Activated CD4-positive, alpha-beta T cell treated with anti-CD3 and anti-CD28 coated beads for 36 hours (primary cell): ENCODE measurements around the gene TACC2. TPM values are rescaled to one million over a fixed set of nuclear protein-coding genes. Genes with fewer than 3 reads are reported as not detected.

Source experiments
- ATAC-seq: fragments of 200-7000 bp; cut with Tn5 transposase; one replicate; pipeline ENCODE4 v1.10.0; 2021; ENCODE audit warnings: mild to moderate bottlenecking, moderate library complexity
- CTCF ChIA-PET: fragments of 350-600 bp; sonication (Branson Sonifier 250); formaldehyde crosslinking; loops from one replicate; lab custom pipeline; 2021; ENCODE audit warnings: antibody characterized with exemption; lab: Charles Lee
- POLR2A ChIA-PET: fragments of 350-600 bp; sonication (Branson Sonifier 250); formaldehyde crosslinking; loops from one replicate; lab custom pipeline; 2021; ENCODE audit warnings: antibody characterized with exemption, inconsistent platforms; lab: Charles Lee
- DNase-seq: peaks from one replicate; pipeline ENCODE4 v3.0.0-alpha.2; 2020
- H3K27ac Mint-ChIP-seq: one replicate; pipeline ENCODE4 v1.8.0; 2021; ENCODE audit warnings: mixed read lengths
- H3K27me3 Mint-ChIP-seq: one replicate; pipeline ENCODE4 v1.8.0; 2021; ENCODE audit warnings: mixed read lengths
- H3K36me3 Mint-ChIP-seq: one replicate; pipeline ENCODE4 v1.8.0; 2021; ENCODE audit warnings: low read depth, mixed read lengths
- H3K4me1 Mint-ChIP-seq: one replicate; pipeline ENCODE4 v1.8.0; 2021; ENCODE audit warnings: mixed read lengths
- H3K4me3 Mint-ChIP-seq: one replicate; pipeline ENCODE4 v1.8.0; 2021; ENCODE audit warnings: mild to moderate bottlenecking, moderate library complexity, mixed read lengths
- H3K9me3 Mint-ChIP-seq: one replicate; pipeline ENCODE4 v1.8.0; 2021; ENCODE audit warnings: low read depth, mixed read lengths
- intact Hi-C, 2 experiments: fragments of 100-400 bp; cut with DNase I in 1 of 2; cut with micrococcal nuclease in 1 of 2; formaldehyde crosslinking; loops; one replicate each; pipeline versions ENCODE4 v1.14.2 to v1.15.1; 2022 to 2024; cut with DNase I, micrococcal nuclease
- total RNA-seq, 2 experiments: library from RNA; stranded (reverse); gene quantifications; one replicate each; pipeline ENCODE4 v1.2.3, GENCODE V29; 2021

TACC2 gene
- total RNA-seq, 2 experiments from 2014 or later = not detected

GRCh38 chr10:122246830-122247520 is 258.0 kb downstream of the TACC2 start:
- POLR2A ChIA-PET = no interaction called here

GRCh38 chr10:122248356-122249302 is 259.7 kb downstream of the TACC2 start:
- intact Hi-C loops = no loop called here
- no peaks in the 10 kb centered on the region for H3K4me1 Mint-ChIP-seq
- ChIA-PET POLR2A (no interaction called here), CTCF (no interaction called here)
- H3K9me3 Mint-ChIP-seq = no peaks in the 10 kb centered on the region
- no peak for ATAC-seq
- DNase-seq = no peak
- no peak overlapping the region for H3K27ac Mint-ChIP-seq
- no peaks in the 10 kb centered on the region for H3K36me3 Mint-ChIP-seq
- H3K4me3 Mint-ChIP-seq = no peak overlapping the region
- H3K27me3 Mint-ChIP-seq = no peaks in the 10 kb centered on the region

More at GRCh38 chr10:122246830-122247520, 258.0 kb downstream of the TACC2 start:
- Mint-ChIP-seq H3K27me3 (no peaks in the 10 kb centered on the region), H3K36me3 (no peaks in the 10 kb centered on the region), H3K9me3 (no peaks in the 10 kb centered on the region), H3K4me3 (no peak overlapping the region), H3K4me1 (no peaks in the 10 kb centered on the region), H3K27ac (no peak overlapping the region)
- ATAC-seq = no peak
- intact Hi-C loops = no loop called here
- CTCF ChIA-PET = no interaction called here
- DNase-seq = no peak

GRCh38 chr10:122249303-122249850 is 260.4 kb downstream of the TACC2 start:
- Mint-ChIP-seq H3K36me3 (no peaks in the 10 kb centered on the region), H3K9me3 (no peaks in the 10 kb centered on the region), H3K27ac (no peak overlapping the region), H3K27me3 (no peaks in the 10 kb centered on the region), H3K4me3 (no peak overlapping the region), H3K4me1 (no peaks in the 10 kb centered on the region)
- CTCF ChIA-PET = no interaction called here
- POLR2A ChIA-PET = no interaction called here
- no peak for DNase-seq
- no peak for ATAC-seq
- intact Hi-C loops = no loop called here

GRCh38 chr10:122249991-122250750 is 261.2 kb downstream of the TACC2 start:
- Mint-ChIP-seq H3K4me3 (no peak overlapping the region), H3K4me1 (no peaks in the 10 kb centered on the region), H3K36me3 (no peaks in the 10 kb centered on the region), H3K9me3 (no peaks in the 10 kb centered on the region), H3K27me3 (no peaks in the 10 kb centered on the region), H3K27ac (no peak overlapping the region)
- intact Hi-C loops = no loop called here
- POLR2A ChIA-PET = no interaction called here
- CTCF ChIA-PET = no interaction called here
- DNase-seq (no peak), ATAC-seq (no peak)

- H3K27me3 Mint-ChIP-seq = no peaks in the 10 kb centered on the region
- no peak overlapping the region for H3K4me3 Mint-ChIP-seq
- H3K36me3 Mint-ChIP-seq = no peaks in the 10 kb centered on the region
- ATAC-seq = no peak
- DNase-seq = no peak
- CTCF ChIA-PET = no interaction called here
- H3K9me3 Mint-ChIP-seq = no peaks in the 10 kb centered on the region
- H3K4me1 Mint-ChIP-seq = no peaks in the 10 kb centered on the region
- POLR2A ChIA-PET = interaction anchor here (0.6 kb wide), 1 partner anchor 110 kb away, joined by 3 read pairs; no protein-coding TSS in a partner anchor
- no peak overlapping the region for H3K27ac Mint-ChIP-seq
- intact Hi-C loops = no loop called here
These were observed 262.7 kb downstream of the TACC2 start for GRCh38 chr10:122251459-122252255.

- ChIA-PET CTCF (interaction anchor here (1.3 kb wide), 1 partner anchor 19 kb away, joined by 3 read pairs; no protein-coding TSS in a partner anchor), POLR2A (no interaction called here)
- no peak overlapping the region for H3K4me3 Mint-ChIP-seq
- ATAC-seq (no peak), DNase-seq (no peak)
- no peaks in the 10 kb centered on the region for H3K36me3 Mint-ChIP-seq
- intact Hi-C loops = no loop called here
- no peaks in the 10 kb centered on the region for H3K9me3 Mint-ChIP-seq
- H3K4me1 Mint-ChIP-seq = no peaks in the 10 kb centered on the region
- H3K27me3 Mint-ChIP-seq = no peaks in the 10 kb centered on the region
- H3K27ac Mint-ChIP-seq = no peak overlapping the region
These were observed 263.8 kb downstream of the TACC2 start for GRCh38 chr10:122252805-122253204.

GRCh38 chr10:122253605-122254004 is 264.6 kb downstream of the TACC2 start:
- Mint-ChIP-seq H3K4me3 (no peak overlapping the region), H3K9me3 (no peaks in the 10 kb centered on the region), H3K4me1 (no peaks in the 10 kb centered on the region), H3K27me3 (no peaks in the 10 kb centered on the region), H3K36me3 (no peaks in the 10 kb centered on the region), H3K27ac (no peak overlapping the region)
- intact Hi-C loops = no loop called here
- DNase-seq (no peak), ATAC-seq (no peak)
- ChIA-PET POLR2A (no interaction called here), CTCF (interaction anchor here (0.5 to 1.3 kb wide), 3 partner anchors 15 to 284 kb away, joined by 3 to 4 read pairs (median 3); no protein-coding TSS in a partner anchor)

GRCh38 chr10:122254831-122255230 is 265.9 kb downstream of the TACC2 start:
- no peaks in the 10 kb centered on the region for H3K4me1 Mint-ChIP-seq
- ChIA-PET POLR2A (no interaction called here), CTCF (interaction anchor here (0.6 to 1.1 kb wide), 2 partner anchors 14 to 311 kb away, joined by 3 to 4 read pairs; no protein-coding TSS in a partner anchor)
- DNase-seq (no peak), ATAC-seq (no peak)
- no peaks in the 10 kb centered on the region for H3K36me3 Mint-ChIP-seq
- no peaks in the 10 kb centered on the region for H3K9me3 Mint-ChIP-seq
- H3K27me3 Mint-ChIP-seq = peaks cover 4% of the 10 kb centered on the region
- no peak overlapping the region for H3K4me3 Mint-ChIP-seq
- no peak overlapping the region for H3K27ac Mint-ChIP-seq
- intact Hi-C loops = no loop called here

- ATAC-seq (no peak), DNase-seq (no peak)
- Mint-ChIP-seq H3K27ac (no peak overlapping the region), H3K4me3 (no peak overlapping the region), H3K36me3 (no peaks in the 10 kb centered on the region), H3K27me3 (peaks cover 5% of the 10 kb centered on the region), H3K9me3 (no peaks in the 10 kb centered on the region), H3K4me1 (no peaks in the 10 kb centered on the region)
- ChIA-PET POLR2A (no interaction called here), CTCF (interaction anchor here (0.6 kb wide), 1 partner anchor 310 kb away, joined by 3 read pairs; no protein-coding TSS in a partner anchor)
- intact Hi-C loops = no loop called here
These were observed 266.7 kb downstream of the TACC2 start for GRCh38 chr10:122255509-122256301.

- H3K4me1 Mint-ChIP-seq = no peaks in the 10 kb centered on the region
- POLR2A ChIA-PET = no interaction called here
- CTCF ChIA-PET = interaction anchor here (1.5 kb wide), 1 partner anchor 11 kb away, joined by 9 read pairs; no protein-coding TSS in a partner anchor
These were observed 268.1 kb downstream of the TACC2 start for GRCh38 chr10:122257041-122257440.

More at GRCh38 chr10:122257041-122257440, 268.1 kb downstream of the TACC2 start:
- intact Hi-C loops = no loop called here
- Mint-ChIP-seq H3K9me3 (peaks cover 2% of the 10 kb centered on the region), H3K36me3 (no peaks in the 10 kb centered on the region), H3K27ac (no peak overlapping the region), H3K4me3 (no peak overlapping the region), H3K27me3 (peaks cover 5% of the 10 kb centered on the region)
- DNase-seq (no peak), ATAC-seq (no peak)
